Measurements from ENCODE around the gene TMEM86B. TPM values are rescaled to one million over a fixed set of nuclear protein-coding genes. Genes with fewer than 3 reads are reported as not detected.

Gene TMEM86B
- total and polyA plus RNA-seq, 2 experiments from 2014 or later: 1.1 to 3.2 TPM

GRCh38 chr19:55264531-55264930 is 36.0 kb upstream of the TMEM86B start:
- H3K4me1 ChIP-seq (ENCODE audit: insufficient read depth): peaks cover 10% of the 10 kb centered on the region
- H3K36me3 ChIP-seq (ENCODE audit: insufficient read depth): no peaks in the 10 kb centered on the region
- no peak overlapping the region for H2AFZ ChIP-seq
- peaks cover 12% of the 10 kb centered on the region for H3K4me1 Mint-ChIP-seq
- peaks cover 23% of the 10 kb centered on the region for H3F3A ChIP-seq (replicated peaks; ENCODE audit: low read depth)
- H3K79me2 ChIP-seq (replicated peaks; ENCODE audit: insufficient read depth): 0 out of 2 replicates have a peak, but pooled peaks cover 4% of the 10 kb centered on the region
- DNase-seq (ENCODE audit: low spot score): no peak
- TF ChIP-seq CREB1 (CRISPR knock-in tag; IDR thresholded peaks at IDR 0.05; ENCODE audit: low read depth) (no peak), STAT1 (IDR thresholded peaks at IDR 0.05; ENCODE audit: unreplicated experiment) (no peak), EZH2phosphoT487 (IDR thresholded peaks at IDR 0.05; ENCODE audit: unreplicated experiment) (no peak), CTCF (conservative IDR thresholded peaks at IDR 0.05; ENCODE audit: low read depth in 2 of 2) (no peak), ZNF331 (CRISPR knock-in tag; IDR thresholded peaks at IDR 0.05; ENCODE audit: low read depth) (no peak), JUNB (IDR thresholded peaks at IDR 0.05; ENCODE audit: unreplicated experiment) (no peak), EZH2 (IDR thresholded peaks at IDR 0.05; ENCODE audit: low read depth, unreplicated experiment) (no peak), ETS1 (IDR thresholded peaks at IDR 0.05) (no peak), POLR2AphosphoS5 (IDR thresholded peaks at IDR 0.05; ENCODE audit: low read depth) (no peak), NANOG (IDR thresholded peaks at IDR 0.05; ENCODE audit: borderline replicate concordance) (no peak), REST (IDR thresholded peaks at IDR 0.05; ENCODE audit: unreplicated experiment) (no peak), ZNF114 (CRISPR knock-in tag; IDR thresholded peaks at IDR 0.05) (no peak), ZNF462 (CRISPR knock-in tag; IDR thresholded peaks at IDR 0.05) (no peak)
- no peak overlapping the region for H3K4me3 ChIP-seq
- no peak overlapping the region for H3K4me3 Mint-ChIP-seq
- peaks cover 11% of the 10 kb centered on the region for H3K9me3 Mint-ChIP-seq
- no peak overlapping the region for H3K4me2 ChIP-seq
- ATAC-seq: no peak
- H3K36me3 Mint-ChIP-seq (ENCODE audit: low read depth): peaks cover 15% of the 10 kb centered on the region
- H3K27me3 ChIP-seq (ENCODE audit: insufficient read depth): no peaks in the 10 kb centered on the region
- H3K27me3 Mint-ChIP-seq (ENCODE audit: insufficient read depth, low read depth, poor library complexity): no peaks in the 10 kb centered on the region
- no peak overlapping the region for H3K27ac Mint-ChIP-seq
- H3K9me2 ChIP-seq (ENCODE audit: insufficient read depth): 0 out of 2 replicates have a peak, but pooled peaks cover 4% of the 10 kb centered on the region
- no peak overlapping the region for H3K27ac ChIP-seq (ENCODE audit: low read depth)
- H4K20me1 ChIP-seq (replicated peaks; ENCODE audit: insufficient read depth): no peaks in the 10 kb centered on the region; the same call in 1 of the 2 replicates

Data from GM23338 (cell line).